Body of pancreas (tissue), 4 donors: Measurements from ENCODE around the gene HAUS3.

Experiments
- POLR2A ChIP-seq, 3 donors: fragments of 450-650 bp; IDR thresholded peaks; one replicate each; pipeline ENCODE4 v1.6.1; 2016; ENCODE audit warnings: antibody characterized with exemption in 3 of 3, mild to moderate bottlenecking in 2 of 3
- TF ChIP-seq, protein P1 (sequence below), 7 experiments: fragments of 450-650 bp in 4 of 7; fragments of 200-600 bp in 3 of 7; sonication (generic) in 3 of 7; IDR thresholded peaks; one replicate each; pipeline ENCODE4 v1.5.1; 2016 to 2019; ENCODE audit warnings: antibody characterized with exemption in 7 of 7

DNA sequence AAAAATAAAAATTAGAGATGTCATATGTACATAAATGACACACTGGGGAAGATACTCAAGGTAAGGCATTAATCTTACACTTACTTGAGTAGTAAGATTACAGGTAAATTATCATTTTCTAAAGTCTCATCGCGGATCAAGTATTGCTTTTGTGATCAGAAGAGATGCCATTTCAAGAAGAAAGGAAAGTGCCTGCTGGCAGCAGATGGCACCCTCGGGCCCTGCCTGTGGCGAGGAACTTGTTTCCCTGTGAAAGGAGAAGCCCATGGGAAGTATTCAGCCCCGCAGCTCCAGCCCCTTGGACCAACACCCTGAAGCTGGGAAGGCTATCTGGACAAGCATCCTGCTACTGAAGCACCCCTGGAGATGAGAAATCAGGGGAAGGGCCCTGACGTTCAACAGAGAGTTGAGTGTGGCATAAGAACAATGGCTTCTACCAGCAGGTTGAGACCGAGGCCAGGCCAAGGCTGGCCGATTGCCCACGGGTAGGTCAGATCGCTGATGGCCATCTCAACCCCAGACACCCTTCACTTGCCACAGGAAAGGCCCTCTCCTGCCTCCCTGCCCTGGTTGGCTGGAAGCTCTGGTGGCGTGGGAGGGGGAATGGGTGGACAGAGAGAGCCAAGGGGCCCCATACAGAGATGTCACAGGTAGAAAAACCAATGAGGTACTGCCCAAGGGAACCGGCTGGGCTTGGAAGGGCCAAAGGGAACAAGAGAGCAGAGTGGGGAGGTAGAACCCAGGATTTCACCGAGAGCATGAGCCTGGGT is 38.8 kb upstream of the HAUS3 start:
- no peak for TF ChIP-seq POLR2A (IDR thresholded peaks at IDR 0.05)
- TF ChIP-seq, protein P1, sequence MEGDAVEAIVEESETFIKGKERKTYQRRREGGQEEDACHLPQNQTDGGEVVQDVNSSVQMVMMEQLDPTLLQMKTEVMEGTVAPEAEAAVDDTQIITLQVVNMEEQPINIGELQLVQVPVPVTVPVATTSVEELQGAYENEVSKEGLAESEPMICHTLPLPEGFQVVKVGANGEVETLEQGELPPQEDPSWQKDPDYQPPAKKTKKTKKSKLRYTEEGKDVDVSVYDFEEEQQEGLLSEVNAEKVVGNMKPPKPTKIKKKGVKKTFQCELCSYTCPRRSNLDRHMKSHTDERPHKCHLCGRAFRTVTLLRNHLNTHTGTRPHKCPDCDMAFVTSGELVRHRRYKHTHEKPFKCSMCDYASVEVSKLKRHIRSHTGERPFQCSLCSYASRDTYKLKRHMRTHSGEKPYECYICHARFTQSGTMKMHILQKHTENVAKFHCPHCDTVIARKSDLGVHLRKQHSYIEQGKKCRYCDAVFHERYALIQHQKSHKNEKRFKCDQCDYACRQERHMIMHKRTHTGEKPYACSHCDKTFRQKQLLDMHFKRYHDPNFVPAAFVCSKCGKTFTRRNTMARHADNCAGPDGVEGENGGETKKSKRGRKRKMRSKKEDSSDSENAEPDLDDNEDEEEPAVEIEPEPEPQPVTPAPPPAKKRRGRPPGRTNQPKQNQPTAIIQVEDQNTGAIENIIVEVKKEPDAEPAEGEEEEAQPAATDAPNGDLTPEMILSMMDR (IDR thresholded peaks at IDR 0.05) = peak in 2 of 7 experiments; percentile 14 to 27
